ENCODE results near the gene C10orf67.

- TF ChIP-seq CTCF (conservative IDR thresholded peaks at IDR 0.05; ENCODE audit: low read depth in 2 of 2) (no peak), REST (IDR thresholded peaks at IDR 0.05; ENCODE audit: unreplicated experiment) (no peak), JUNB (IDR thresholded peaks at IDR 0.05; ENCODE audit: unreplicated experiment) (no peak), EZH2 (IDR thresholded peaks at IDR 0.05; ENCODE audit: low read depth, unreplicated experiment) (no peak), EZH2phosphoT487 (IDR thresholded peaks at IDR 0.05; ENCODE audit: unreplicated experiment) (no peak), POLR2AphosphoS5 (IDR thresholded peaks at IDR 0.05; ENCODE audit: low read depth) (no peak), CREB1 (CRISPR knock-in tag; IDR thresholded peaks at IDR 0.05; ENCODE audit: low read depth) (no peak)
These were observed 17.7 kb upstream of the C10orf67 start for GRCh38 chr10:23362069-23362830.
